Activated B cell treated with CpG ODN at 0.5 μM for 24 hours (primary cell): ENCODE data around the gene PCBP1. TPM values are rescaled to one million over a fixed set of nuclear protein-coding genes. Genes with fewer than 3 reads are reported as not detected.
"Not testable (repeated sequence)": the region's sequence is repeated elsewhere in the genome, so short reads cannot be mapped to it uniquely, and the experiment has no call there.

Experiments used
- ATAC-seq: fragments of 200-7000 bp; cut with Tn5 transposase; one replicate; pipeline ENCODE4 v1.10.0; 2021; ENCODE audit warnings: low read depth, mild to moderate bottlenecking, moderate library complexity
- CTCF ChIA-PET: fragments of 350-600 bp; sonication (Branson Sonifier 250); formaldehyde crosslinking; loops from one replicate; lab custom pipeline; 2021; ENCODE audit warnings: antibody characterized with exemption; lab: Charles Lee
- POLR2A ChIA-PET: fragments of 350-600 bp; sonication (Branson Sonifier 250); formaldehyde crosslinking; loops from one replicate; lab custom pipeline; 2021; ENCODE audit warnings: antibody characterized with exemption; lab: Charles Lee
- DNase-seq: peaks from one replicate; pipeline ENCODE4 v3.0.0; 2022
- H3K27ac Mint-ChIP-seq: one replicate; pipeline ENCODE4 v1.8.0; 2020; ENCODE audit warnings: mixed read lengths
- H3K27me3 Mint-ChIP-seq: one replicate; pipeline ENCODE4 v1.8.0; 2021; ENCODE audit warnings: mixed read lengths
- H3K36me3 Mint-ChIP-seq: one replicate; pipeline ENCODE4 v1.8.0; 2021; ENCODE audit warnings: low read depth, mixed read lengths
- H3K4me1 Mint-ChIP-seq: one replicate; pipeline ENCODE4 v1.8.0; 2021; ENCODE audit warnings: mixed read lengths
- H3K4me3 Mint-ChIP-seq: one replicate; pipeline ENCODE4 v1.8.0; 2020; ENCODE audit warnings: mild to moderate bottlenecking, mixed read lengths
- H3K9me3 Mint-ChIP-seq: one replicate; pipeline ENCODE4 v1.8.0; 2020; ENCODE audit warnings: mixed read lengths
- CTCF ChIP-seq: fragments of 200-600 bp; IDR thresholded peaks from one replicate; pipeline ENCODE4 v1.8.0; 2022; ENCODE audit warnings: antibody characterized with exemption, mild to moderate bottlenecking
- intact Hi-C: fragments of 100-400 bp; cut with micrococcal nuclease; formaldehyde crosslinking; loops from one replicate; pipeline ENCODE4 v1.15.1; 2024
- total RNA-seq: library from RNA; stranded (reverse); gene quantifications from 2 replicates; pipeline ENCODE4 v1.2.3, GENCODE V29; 2022

Gene PCBP1
- total RNA-seq, 1 donor from 2014 or later: 370 TPM

- Mint-ChIP-seq H3K9me3 (no peaks in the 10 kb centered on the region), H3K4me1 (peaks cover 47% of the 10 kb centered on the region), H3K36me3 (peaks cover 15% of the 10 kb centered on the region), H3K27me3 (no peaks in the 10 kb centered on the region), H3K4me3 (peak overlapping the region; percentile 20), H3K27ac (peak overlapping the region; percentile 97)
- ChIA-PET CTCF (interaction anchor here (0.9 to 2.1 kb wide), 5 partner anchors 8 to 45 kb away, joined by 3 to 10 read pairs (median 4); no protein-coding TSS in a partner anchor), POLR2A (interaction anchor here (0.6 to 30.7 kb wide), 10 partner anchors 11 to 1128 kb away, joined by 4 to 976 read pairs (median 12); partner anchors contain the start of genes ANXA4, FAM136A, MXD1 and PCBP1)
- ATAC-seq: no peak
- intact Hi-C loops: loop anchor here (1.0 to 2.0 kb wide), 6 partner anchors 8 to 47 kb away; partner anchors contain the start of gene PCBP1
- no peak for DNase-seq
- TF ChIP-seq CTCF: no peak
These were observed 8.7 kb downstream of the PCBP1 start for GRCh38 chr2:70095720-70096670.

GRCh38 chr2:70098032-70098431 is 10.8 kb downstream of the PCBP1 start:
- no peaks in the 10 kb centered on the region for H3K9me3 Mint-ChIP-seq
- ChIA-PET CTCF (no interaction called here), POLR2A (no interaction called here)
- peak overlapping the region; percentile 4 for H3K27ac Mint-ChIP-seq
- H3K36me3 Mint-ChIP-seq: peaks cover 6% of the 10 kb centered on the region
- ATAC-seq (no peak), DNase-seq (no peak)
- H3K27me3 Mint-ChIP-seq: no peaks in the 10 kb centered on the region
- intact Hi-C loops: no loop called here
- no peak for TF ChIP-seq CTCF
- H3K4me1 Mint-ChIP-seq: peaks cover 39% of the 10 kb centered on the region
- H3K4me3 Mint-ChIP-seq: no peak overlapping the region

GRCh38 chr2:70099270-70099669 is 12.0 kb downstream of the PCBP1 start:
- DNase-seq (no peak), ATAC-seq (no peak)
- H3K27me3 Mint-ChIP-seq: no peaks in the 10 kb centered on the region
- intact Hi-C loops: no loop called here
- peaks cover 3% of the 10 kb centered on the region for H3K36me3 Mint-ChIP-seq
- CTCF ChIA-PET: no interaction called here
- POLR2A ChIA-PET: interaction anchor here (0.6 to 2.1 kb wide), 5 partner anchors 11 to 359 kb away, joined by 3 to 7 read pairs (median 4); partner anchors contain the start of gene C2orf42
- H3K4me3 Mint-ChIP-seq: no peak overlapping the region
- no peak for TF ChIP-seq CTCF
- no peaks in the 10 kb centered on the region for H3K9me3 Mint-ChIP-seq
- peaks cover 39% of the 10 kb centered on the region for H3K4me1 Mint-ChIP-seq
- no peak overlapping the region for H3K27ac Mint-ChIP-seq

GRCh38 chr2:70101174-70101573 is 13.9 kb downstream of the PCBP1 start:
- intact Hi-C loops: no loop called here
- Mint-ChIP-seq H3K27me3 (no peaks in the 10 kb centered on the region), H3K4me3 (no peak overlapping the region), H3K27ac (no peak overlapping the region), H3K4me1 (peaks cover 33% of the 10 kb centered on the region), H3K36me3 (no peaks in the 10 kb centered on the region), H3K9me3 (no peaks in the 10 kb centered on the region)
- ATAC-seq: no peak
- no peak for TF ChIP-seq CTCF
- no peak for DNase-seq
- ChIA-PET POLR2A (interaction anchor here (0.6 to 2.1 kb wide), 3 partner anchors 13 to 186 kb away, joined by 3 to 7 read pairs (median 4); partner anchors contain the start of gene MXD1), CTCF (no interaction called here)

GRCh38 chr2:70101686-70102085 is 14.4 kb downstream of the PCBP1 start:
- H3K27ac Mint-ChIP-seq, H3K4me3 Mint-ChIP-seq, DNase-seq, H3K9me3 Mint-ChIP-seq, H3K36me3 Mint-ChIP-seq, ATAC-seq, CTCF ChIA-PET, H3K27me3 Mint-ChIP-seq, intact Hi-C loops: not testable (repeated sequence)
- peaks cover 33% of the 10 kb centered on the region for H3K4me1 Mint-ChIP-seq
- POLR2A ChIA-PET: interaction anchor here (0.6 to 0.7 kb wide), 2 partner anchors 34 to 43 kb away, joined by 3 to 4 read pairs; no protein-coding TSS in a partner anchor

- intact Hi-C loops, H3K9me3 Mint-ChIP-seq, H3K4me3 Mint-ChIP-seq, CTCF ChIA-PET, ATAC-seq, H3K27me3 Mint-ChIP-seq, H3K36me3 Mint-ChIP-seq, DNase-seq: not testable (repeated sequence)
- Mint-ChIP-seq H3K27ac (peak overlapping the region; percentile 54), H3K4me1 (peaks cover 40% of the 10 kb centered on the region)
- POLR2A ChIA-PET: interaction anchor here (0.7 to 2.5 kb wide), 2 partner anchors 19 to 34 kb away, joined by 3 to 41 read pairs; no protein-coding TSS in a partner anchor
These were observed 15.1 kb downstream of the PCBP1 start for GRCh38 chr2:70102323-70102905.
